Mesenchymal stem cell (in vitro differentiated cells and primary cell): Measurements from ENCODE around the gene FARP1.

Experiments
- DNase-seq: peaks from one replicate; pipeline ENCODE4 v3.0.0-alpha.2; 2013
- H2AFZ ChIP-seq: one replicate; pipeline ENCODE4 v1.6.1; 2013; ENCODE audit warnings: low read depth, mild to moderate bottlenecking, control low read depth, inconsistent platforms, low read length, moderate library complexity
- H2AK5ac ChIP-seq: 2 replicates; pipeline ENCODE4 v1.6.1; 2013; ENCODE audit warnings: low read length, moderate library complexity, mild to moderate bottlenecking, inconsistent platforms; ENCODE audit not compliant: severe bottlenecking
- H2BK120ac ChIP-seq: one replicate; pipeline ENCODE4 v1.6.1; 2013; ENCODE audit warnings: low read depth, mild to moderate bottlenecking, inconsistent platforms, low read length, moderate library complexity
- H2BK12ac ChIP-seq, 2 experiments: one replicate each; pipeline ENCODE4 v1.6.1; 2013; ENCODE audit warnings: inconsistent platforms in 2 of 2, low read length in 2 of 2, mild to moderate bottlenecking in 2 of 2, moderate library complexity in 2 of 2, control low read depth in 1 of 2
- H2BK15ac ChIP-seq: one replicate; pipeline ENCODE4 v1.6.1; 2013; ENCODE audit warnings: mild to moderate bottlenecking, low read depth, inconsistent platforms; ENCODE audit not compliant: poor library complexity, severe bottlenecking
- H2BK5ac ChIP-seq: 2 replicates; pipeline ENCODE4 v1.6.1; 2013; ENCODE audit warnings: low read depth, mild to moderate bottlenecking, low read length, control low read depth, inconsistent platforms; ENCODE audit not compliant: poor library complexity, severe bottlenecking
- H3K14ac ChIP-seq, 2 experiments: one replicate each; pipeline ENCODE4 v1.6.1; 2013; ENCODE audit warnings: inconsistent platforms in 2 of 2, low read length in 2 of 2, control low read depth in 1 of 2, mild to moderate bottlenecking in 1 of 2, moderate library complexity in 1 of 2
- H3K18ac ChIP-seq, 2 experiments: one replicate each; pipeline ENCODE4 v1.6.1; 2013; ENCODE audit warnings: inconsistent platforms in 2 of 2, low read length in 2 of 2, control low read depth in 1 of 2, low read depth in 1 of 2, mild to moderate bottlenecking in 1 of 2
- H3K23ac ChIP-seq, 2 experiments: one replicate each; pipeline ENCODE4 v1.6.1; 2013; ENCODE audit warnings: inconsistent platforms in 2 of 2, low read length in 2 of 2, mild to moderate bottlenecking in 2 of 2, moderate library complexity in 2 of 2, control low read depth in 1 of 2
- H3K27ac ChIP-seq: 2 replicates; pipeline ENCODE4 v1.5.1; 2013; ENCODE audit warnings: mild to moderate bottlenecking, moderate library complexity, low read length, control low read depth, inconsistent platforms; ENCODE audit not compliant: poor library complexity, severe bottlenecking
- H3K27me3 ChIP-seq, 2 experiments: 2 replicates each; pipeline versions ENCODE4 v1.6.1 to v1.7.0; 2013; ENCODE audit warnings: low read length in 2 of 2, mild to moderate bottlenecking in 2 of 2, moderate library complexity in 2 of 2, control low read depth in 1 of 2, inconsistent platforms in 1 of 2; ENCODE audit not compliant: control insufficient read depth in 1 of 2, insufficient read depth in 1 of 2
- H3K36me3 ChIP-seq, 2 experiments: 2 replicates each; pipeline versions ENCODE4 v1.6.1 to v1.7.0; 2013; ENCODE audit warnings: low read length in 2 of 2, control low read depth in 1 of 2, inconsistent platforms in 1 of 2, low read depth in 1 of 2, mild to moderate bottlenecking in 1 of 2; ENCODE audit not compliant: insufficient read depth in 2 of 2, control insufficient read depth in 1 of 2
- H3K4ac ChIP-seq, 2 experiments: one replicate each; pipeline ENCODE4 v1.6.1; 2013; ENCODE audit warnings: inconsistent platforms in 2 of 2, low read length in 2 of 2, mild to moderate bottlenecking in 2 of 2, moderate library complexity in 2 of 2, control low read depth in 1 of 2, low read depth in 1 of 2
- H3K4me1 ChIP-seq: 2 replicates; pipeline ENCODE4 v1.6.1; 2013; ENCODE audit warnings: low read depth, low read length, control low read depth; ENCODE audit not compliant: control insufficient read depth, insufficient read depth
- H3K4me2 ChIP-seq: 2 replicates; pipeline ENCODE4 v1.6.1; 2013; ENCODE audit warnings: low read length, mild to moderate bottlenecking, inconsistent platforms; ENCODE audit not compliant: poor library complexity, severe bottlenecking
- H3K4me3 ChIP-seq, 2 experiments: 2 replicates each; pipeline versions ENCODE4 v1.5.1 to v1.7.0; 2013; ENCODE audit warnings: low read length in 2 of 2, mild to moderate bottlenecking in 2 of 2, control low read depth in 1 of 2, low read depth in 1 of 2; ENCODE audit not compliant: insufficient read depth in 1 of 2
- H3K79me1 ChIP-seq: replicated peaks from 2 replicates; pipeline ENCODE4 v1.6.1; 2013; ENCODE audit warnings: mild to moderate bottlenecking, control low read depth, low read length, inconsistent platforms; ENCODE audit not compliant: poor library complexity, severe bottlenecking
- H3K9ac ChIP-seq: 2 replicates; pipeline ENCODE4 v1.7.0; 2013; ENCODE audit warnings: mild to moderate bottlenecking, low read length, moderate library complexity
- H3K9me3 ChIP-seq: 2 replicates; pipeline ENCODE4 v1.7.0; 2013; ENCODE audit warnings: mild to moderate bottlenecking, low read length; ENCODE audit not compliant: control insufficient read depth
- H4K8ac ChIP-seq: one replicate; pipeline ENCODE4 v1.6.1; 2013; ENCODE audit warnings: inconsistent platforms, mild to moderate bottlenecking, low read length, moderate library complexity
- H4K91ac ChIP-seq: one replicate; pipeline ENCODE4 v1.6.1; 2013; ENCODE audit warnings: mild to moderate bottlenecking, low read length, inconsistent platforms
- WGBS: methylation state at CpG from one replicate; pipeline ENCODE4 v1.1.7; 2013; ENCODE audit warnings: mixed read lengths; 5-methylcytosine and 5-hydroxymethylcytosine counted together

The FARP1 gene

DNA sequence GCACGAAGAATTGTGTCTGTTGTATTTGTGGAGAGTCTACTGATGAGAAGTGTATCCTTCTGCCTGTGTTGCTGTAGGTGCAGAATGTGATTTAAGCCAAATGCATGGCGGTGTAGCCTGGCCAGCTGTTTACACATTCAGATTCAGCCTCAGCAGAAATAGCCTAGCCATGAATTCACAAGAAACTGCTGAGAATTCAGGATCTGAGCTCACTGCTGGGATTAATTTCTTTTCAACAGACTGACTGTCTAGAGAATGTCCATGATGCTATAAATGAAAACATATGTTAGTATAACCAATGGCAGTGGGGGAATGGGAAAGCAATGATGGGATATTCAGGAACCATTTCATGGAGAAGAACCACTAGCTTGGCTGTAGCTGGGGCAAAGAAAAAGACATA lies 111.6 kb downstream of the FARP1 start:
- Histone ChIP-seq H4K8ac (no peak overlapping the region), H4K91ac (peak overlapping the region; percentile 34), H2AFZ (no peak overlapping the region), H3K9ac (peak overlapping the region; percentile 49), H2BK120ac (no peak overlapping the region), H3K27me3 (no peaks in the 10 kb centered on the region), H3K79me1 (peaks cover 12% of the 10 kb centered on the region), H3K4me1 (peaks cover 2% of the 10 kb centered on the region), H3K27ac (peak overlapping the region; percentile 44), H3K4me3 (no peak overlapping the region), H3K14ac (no peak overlapping the region), H3K9me3 (no peaks in the 10 kb centered on the region), H2BK15ac (no peak overlapping the region), H3K4me2 (no peak overlapping the region), H3K36me3 (no peaks in the 10 kb centered on the region), H3K4ac (no peak overlapping the region), H3K23ac (no peak overlapping the region), H2AK5ac (peak overlapping the region; percentile 22), H3K18ac (peak overlapping the region in 1 of 2 experiments; percentile 5), H2BK5ac (peak overlapping the region; percentile 78), H2BK12ac (no peak overlapping the region)
- DNase-seq, result peak; percentile 71
- WGBS, result 96% methylated on average over 2 of the region's 2 CpGs

DNA sequence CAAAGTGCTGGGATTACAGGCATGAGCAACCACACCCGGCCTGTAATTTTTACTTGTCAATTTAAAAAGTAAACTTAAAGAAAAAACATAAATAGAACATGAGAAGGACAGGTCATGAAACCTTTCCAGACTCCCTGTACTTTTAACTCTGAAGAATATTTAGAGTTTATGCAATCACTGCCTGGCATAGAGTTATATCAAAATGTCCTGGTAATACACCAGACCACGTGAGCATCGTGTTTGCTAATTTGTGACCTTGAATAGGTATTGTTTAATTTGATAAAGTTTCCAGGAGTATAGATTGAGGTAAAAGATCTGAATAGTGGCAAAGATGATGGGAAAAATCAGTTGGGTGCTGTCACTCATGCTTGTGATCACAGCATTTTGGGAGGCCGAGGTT lies 115.3 kb downstream of the FARP1 start:
- 99% methylated on average over 3 of the region's 4 CpGs for WGBS
- H3K27ac ChIP-seq, result no peak overlapping the region

DNA sequence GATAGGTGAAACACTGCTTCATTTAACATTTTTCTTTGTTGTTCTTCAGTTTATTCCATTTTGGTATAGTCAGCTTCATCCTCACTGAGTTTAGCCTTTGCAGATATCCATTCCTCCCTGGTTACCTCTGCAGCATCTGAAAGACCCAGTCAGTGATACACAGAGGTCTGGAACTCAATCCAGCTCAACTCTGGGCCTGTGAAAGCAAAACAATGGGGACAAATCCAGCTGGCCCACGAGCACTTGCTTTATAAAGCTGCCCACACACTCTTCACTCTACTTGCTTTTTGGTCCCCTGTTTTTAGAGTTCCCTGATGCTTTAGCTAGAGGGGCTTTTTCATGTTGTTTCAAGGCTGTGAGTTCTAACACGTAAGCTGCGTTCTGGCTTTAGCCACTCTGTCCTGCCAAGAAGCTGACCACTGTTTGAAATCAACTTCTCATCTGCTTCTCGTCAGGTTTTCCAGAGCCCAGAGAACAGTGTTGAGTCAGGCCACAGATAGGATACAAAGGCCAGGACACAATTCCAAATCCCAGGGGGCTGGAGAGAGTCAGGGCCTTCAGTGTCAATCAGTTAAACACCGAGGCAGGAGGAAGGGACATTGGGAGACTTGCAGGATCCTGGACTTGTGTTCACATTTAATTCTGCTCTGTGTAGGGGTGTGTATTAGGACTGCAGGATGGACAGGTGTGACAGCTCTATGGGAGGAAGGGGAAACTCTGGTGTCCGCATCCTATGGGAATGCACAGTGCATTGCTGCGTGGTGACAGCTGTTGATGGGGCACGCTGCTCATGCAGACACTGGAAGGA lies 117.7 kb downstream of the FARP1 start:
- Histone ChIP-seq H3K14ac (no peak overlapping the region), H3K23ac (no peak overlapping the region), H4K8ac (no peak overlapping the region), H3K79me1 (peaks cover 15% of the 10 kb centered on the region), H3K4me1 (peaks cover 14% of the 10 kb centered on the region), H2AFZ (no peak overlapping the region), H4K91ac (no peak overlapping the region), H3K9ac (peak overlapping the region; percentile 37), H2AK5ac (no peak overlapping the region), H2BK120ac (no peak overlapping the region), H2BK5ac (no peak overlapping the region), H3K4ac (no peak overlapping the region), H2BK15ac (no peak overlapping the region), H3K18ac (peak overlapping the region in 1 of 2 experiments; percentile 31), H3K27me3 (no peaks in the 10 kb centered on the region), H2BK12ac (no peak overlapping the region), H3K4me3 (no peak overlapping the region), H3K27ac (no peak overlapping the region), H3K4me2 (no peak overlapping the region), H3K36me3 (no peaks in the 10 kb centered on the region), H3K9me3 (no peaks in the 10 kb centered on the region)
- no peak for DNase-seq
- 77% methylated on average over 8 of the region's 8 CpGs for WGBS

More for the DNA sequence above, 115.3 kb downstream of the FARP1 start:
- H4K91ac ChIP-seq, result no peak overlapping the region
- H3K4ac ChIP-seq, result no peak overlapping the region
- no peak overlapping the region for H3K4me2 ChIP-seq
- no peak overlapping the region for H2AFZ ChIP-seq
- H3K4me1 ChIP-seq, result peaks cover 10% of the 10 kb centered on the region
- no peak for DNase-seq
- no peak overlapping the region for H2AK5ac ChIP-seq
- peaks cover 11% of the 10 kb centered on the region for H3K79me1 ChIP-seq
- no peaks in the 10 kb centered on the region for H3K27me3 ChIP-seq
- no peak overlapping the region for H2BK15ac ChIP-seq
- H2BK5ac ChIP-seq, result no peak overlapping the region
- no peak overlapping the region for H2BK12ac ChIP-seq
- H3K23ac ChIP-seq, result no peak overlapping the region
- no peaks in the 10 kb centered on the region for H3K9me3 ChIP-seq
- no peaks in the 10 kb centered on the region for H3K36me3 ChIP-seq
- no peak overlapping the region for H4K8ac ChIP-seq
- no peak overlapping the region for H2BK120ac ChIP-seq
- no peak overlapping the region for H3K18ac ChIP-seq
- H3K9ac ChIP-seq, result no peak overlapping the region
- H3K14ac ChIP-seq, result no peak overlapping the region
- no peak overlapping the region for H3K4me3 ChIP-seq

DNA sequence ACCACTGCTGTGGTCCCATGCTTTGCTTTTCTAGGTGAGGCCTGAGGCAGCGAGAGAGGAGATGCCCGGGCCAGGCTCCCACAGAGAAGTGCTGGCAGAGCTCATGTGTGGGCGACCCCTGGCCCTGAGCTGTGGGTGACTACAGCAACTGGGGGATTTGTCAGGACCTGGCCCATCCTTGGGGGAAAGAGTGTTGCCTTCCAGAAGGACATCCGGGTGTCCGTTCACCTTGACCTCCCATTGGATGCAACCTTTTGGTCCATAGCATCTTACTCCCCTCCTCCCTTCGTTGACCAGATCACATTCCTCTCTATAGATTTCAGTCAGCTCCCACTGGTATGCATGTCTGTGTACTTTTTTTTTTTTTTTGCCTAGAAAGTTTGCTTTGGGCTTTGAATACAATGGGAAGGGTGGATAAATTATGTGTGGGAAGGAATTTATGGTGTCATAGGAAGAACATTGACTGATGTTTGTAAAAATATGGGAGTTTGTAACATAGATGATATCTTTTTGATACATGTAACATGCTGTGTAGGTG lies 118.3 kb downstream of the FARP1 start:
- H3K4me1 ChIP-seq, result peaks cover 17% of the 10 kb centered on the region
- no peak overlapping the region for H2BK5ac ChIP-seq
- no peak for DNase-seq
- no peaks in the 10 kb centered on the region for H3K9me3 ChIP-seq
- H3K4ac ChIP-seq, result no peak overlapping the region
- H3K14ac ChIP-seq, result no peak overlapping the region
- H3K27ac ChIP-seq, result no peak overlapping the region
- H2BK120ac ChIP-seq, result no peak overlapping the region
- no peak overlapping the region for H3K23ac ChIP-seq
- H3K79me1 ChIP-seq, result peaks cover 15% of the 10 kb centered on the region
- no peak overlapping the region for H4K91ac ChIP-seq
- H3K4me2 ChIP-seq, result no peak overlapping the region
- H2AK5ac ChIP-seq, result no peak overlapping the region
- peak overlapping the region in 1 of 2 experiments; percentile 31 for H3K18ac ChIP-seq
- no peak overlapping the region for H2AFZ ChIP-seq
- H3K36me3 ChIP-seq, result no peaks in the 10 kb centered on the region
- no peaks in the 10 kb centered on the region for H3K27me3 ChIP-seq
- H4K8ac ChIP-seq, result no peak overlapping the region
- no peak overlapping the region for H3K9ac ChIP-seq
- H3K4me3 ChIP-seq, result no peak overlapping the region
- 94% methylated on average over 6 of the region's 6 CpGs for WGBS
- H2BK15ac ChIP-seq, result no peak overlapping the region
- H2BK12ac ChIP-seq, result no peak overlapping the region
